GM12873 (cell line): ENCODE results near the gene UBE3B.

Experiments
- CTCF ChIP-seq: IDR thresholded peaks from 2 replicates; pipeline ENCODE4 v1.5.1; 2012; ENCODE audit warnings: low read depth, mild to moderate bottlenecking, moderate library complexity, low read length, control low read depth; ENCODE audit not compliant: insufficient read depth; ENCODE audit errors: missing control alignments

UBE3B gene

GRCh38 chr12:109571773-109572505 lies 94.5 kb downstream of the UBE3B start:
- no peak for TF ChIP-seq CTCF

GRCh38 chr12:109572506-109572845 lies 95.0 kb downstream of the UBE3B start:
- TF ChIP-seq CTCF, result no peak

GRCh38 chr12:109573029-109573913 lies 95.8 kb downstream of the UBE3B start, which contains the start of the genes MMAB and MVK:
Gene MMAB, minus strand, starts transcription at chr12:109573504. Its CDS starts 24 bp downstream, at chr12:109573480.
Gene MVK, plus strand, starts transcription at chr12:109573794. Its CDS starts 1,029 bp downstream, at chr12:109574823.
- TF ChIP-seq CTCF, result no peak

- no peak for TF ChIP-seq CTCF
These were observed 96.4 kb downstream of the UBE3B start for GRCh38 chr12:109573914-109574244.

GRCh38 chr12:109575683-109576082 lies 98.2 kb downstream of the UBE3B start:
- TF ChIP-seq CTCF, result no peak

GRCh38 chr12:109577311-109577710 lies 99.9 kb downstream of the UBE3B start:
- TF ChIP-seq CTCF, result no peak

- no peak for TF ChIP-seq CTCF
These were observed 101.0 kb downstream of the UBE3B start for GRCh38 chr12:109578330-109578927.
